Gastrocnemius medialis (tissue), 4 donors: ENCODE measurements around the gene HOXA6.

Source experiments
- POLR2A ChIP-seq, 2 donors: fragments of 450-650 bp; IDR thresholded peaks; one replicate each; pipeline ENCODE4 v1.6.1; 2017; ENCODE audit warnings: antibody characterized with exemption in 2 of 2, mild to moderate bottlenecking in 2 of 2, moderate library complexity in 2 of 2
- TF ChIP-seq, protein P1 (sequence below), 5 experiments: fragments of 450-650 bp in 3 of 5; fragments of 200-600 bp in 2 of 5; sonication (generic) in 2 of 5; IDR thresholded peaks in 4 of 5; conservative IDR thresholded peaks in 1 of 5; 1 replicate in 4 of 5; 2 replicates in 1 of 5; pipeline ENCODE4 v1.5.1; 2016 to 2019; ENCODE audit warnings: antibody characterized with exemption in 5 of 5, mild to moderate bottlenecking in 3 of 5, moderate library complexity in 3 of 5

DNA sequence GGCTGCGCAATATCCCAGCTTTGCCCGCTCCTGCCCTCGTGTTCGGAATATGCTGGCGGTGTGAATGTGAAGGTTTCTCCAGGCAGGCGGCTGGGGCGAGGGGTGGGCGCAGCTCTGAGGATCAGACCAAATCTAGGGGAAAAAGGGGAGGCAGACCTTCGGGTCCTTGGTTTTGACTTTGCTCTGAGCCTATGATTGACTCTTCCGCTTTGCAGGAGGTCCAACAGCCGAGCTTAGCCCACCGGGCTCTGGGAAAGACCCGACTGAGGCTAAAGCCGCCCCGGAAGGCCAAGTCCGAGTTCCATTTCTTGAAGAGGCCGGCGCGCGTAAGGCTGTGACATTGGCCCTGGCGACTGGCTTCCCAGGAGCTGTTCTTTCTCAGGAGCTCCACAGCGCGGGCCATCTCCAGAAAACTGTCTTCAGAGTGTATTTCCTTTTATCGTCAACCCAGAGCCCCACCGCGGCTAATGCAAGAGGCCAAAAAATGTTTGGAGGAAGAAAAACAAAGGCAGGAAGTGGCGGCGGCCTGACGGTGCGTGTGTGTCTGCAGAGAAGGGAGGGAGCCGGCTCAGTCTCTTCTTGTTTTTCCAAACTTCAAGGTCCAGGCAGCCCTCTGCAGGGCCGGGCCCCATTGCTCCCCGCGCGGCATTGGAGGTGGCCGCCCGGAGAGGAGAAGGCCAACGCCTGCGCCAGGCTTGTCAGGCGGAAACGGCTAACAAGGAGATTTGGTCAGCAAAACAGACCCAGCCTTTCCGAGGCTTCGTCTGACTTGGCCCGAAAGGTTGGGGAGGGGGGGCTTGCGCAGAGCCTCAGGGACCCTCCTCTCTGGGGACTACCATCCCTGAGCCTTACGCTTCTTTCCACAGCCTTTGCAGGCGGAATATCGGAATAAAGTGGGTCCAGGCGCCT, 41.1 kb upstream of the HOXA6 start:
- TF ChIP-seq, protein P1, sequence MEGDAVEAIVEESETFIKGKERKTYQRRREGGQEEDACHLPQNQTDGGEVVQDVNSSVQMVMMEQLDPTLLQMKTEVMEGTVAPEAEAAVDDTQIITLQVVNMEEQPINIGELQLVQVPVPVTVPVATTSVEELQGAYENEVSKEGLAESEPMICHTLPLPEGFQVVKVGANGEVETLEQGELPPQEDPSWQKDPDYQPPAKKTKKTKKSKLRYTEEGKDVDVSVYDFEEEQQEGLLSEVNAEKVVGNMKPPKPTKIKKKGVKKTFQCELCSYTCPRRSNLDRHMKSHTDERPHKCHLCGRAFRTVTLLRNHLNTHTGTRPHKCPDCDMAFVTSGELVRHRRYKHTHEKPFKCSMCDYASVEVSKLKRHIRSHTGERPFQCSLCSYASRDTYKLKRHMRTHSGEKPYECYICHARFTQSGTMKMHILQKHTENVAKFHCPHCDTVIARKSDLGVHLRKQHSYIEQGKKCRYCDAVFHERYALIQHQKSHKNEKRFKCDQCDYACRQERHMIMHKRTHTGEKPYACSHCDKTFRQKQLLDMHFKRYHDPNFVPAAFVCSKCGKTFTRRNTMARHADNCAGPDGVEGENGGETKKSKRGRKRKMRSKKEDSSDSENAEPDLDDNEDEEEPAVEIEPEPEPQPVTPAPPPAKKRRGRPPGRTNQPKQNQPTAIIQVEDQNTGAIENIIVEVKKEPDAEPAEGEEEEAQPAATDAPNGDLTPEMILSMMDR (IDR thresholded peaks at IDR 0.05 in 4 of 5, conservative IDR thresholded peaks at IDR 0.05 in 1 of 5), result no peak
- TF ChIP-seq POLR2A (IDR thresholded peaks at IDR 0.05), result no peak
